Measurements from ENCODE around the gene BDH1.
A peak's percentile ranks its signal among the peaks of the same experiment; 100 is the strongest.
"Not testable (repeated sequence)": the region's sequence is repeated elsewhere in the genome, so short reads cannot be mapped to it uniquely, and the experiment has no call there.

The BDH1 gene

DNA sequence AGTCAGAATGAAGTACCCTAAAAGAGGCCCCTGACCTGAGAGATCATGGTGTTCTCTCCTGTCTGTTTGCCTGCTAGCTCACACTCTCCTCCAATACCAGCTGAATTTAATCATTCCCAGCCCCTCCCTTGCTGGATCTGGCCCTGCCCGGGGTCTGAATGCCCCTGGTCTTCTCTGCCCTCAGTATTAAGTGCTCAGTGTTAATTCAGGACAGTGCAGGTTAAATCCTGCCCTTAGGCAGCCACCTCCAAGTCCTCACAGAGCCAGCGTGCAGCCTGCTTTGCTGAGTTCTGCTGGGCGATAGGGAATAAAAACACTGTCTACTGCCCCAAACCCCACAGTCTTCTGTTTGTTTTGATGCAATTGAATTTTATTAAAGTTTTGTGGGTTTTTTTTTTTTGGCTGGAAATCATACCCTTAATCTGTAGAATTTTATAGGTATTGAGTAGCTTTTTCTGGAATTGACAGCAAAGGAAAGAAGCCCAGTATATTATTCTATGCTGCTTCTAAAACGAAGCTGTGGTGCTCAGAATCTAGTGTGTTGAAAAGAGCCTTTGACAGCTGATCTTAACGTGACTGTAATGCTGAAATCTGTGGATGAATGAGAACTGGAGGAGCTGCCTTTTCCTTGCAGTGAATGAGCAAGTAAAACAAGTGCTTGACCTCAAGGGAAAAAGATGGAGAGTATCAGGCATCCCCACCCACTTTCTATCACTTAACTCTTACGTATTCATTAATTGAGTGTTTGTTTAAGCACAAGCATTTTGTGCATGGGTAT, 12.3 kb upstream of the BDH1 start:
- no peak overlapping the region for H3K4me3 ChIP-seq (ENCODE audit: control insufficient read depth, low read depth, low read length)
- TF ChIP-seq, protein P1, sequence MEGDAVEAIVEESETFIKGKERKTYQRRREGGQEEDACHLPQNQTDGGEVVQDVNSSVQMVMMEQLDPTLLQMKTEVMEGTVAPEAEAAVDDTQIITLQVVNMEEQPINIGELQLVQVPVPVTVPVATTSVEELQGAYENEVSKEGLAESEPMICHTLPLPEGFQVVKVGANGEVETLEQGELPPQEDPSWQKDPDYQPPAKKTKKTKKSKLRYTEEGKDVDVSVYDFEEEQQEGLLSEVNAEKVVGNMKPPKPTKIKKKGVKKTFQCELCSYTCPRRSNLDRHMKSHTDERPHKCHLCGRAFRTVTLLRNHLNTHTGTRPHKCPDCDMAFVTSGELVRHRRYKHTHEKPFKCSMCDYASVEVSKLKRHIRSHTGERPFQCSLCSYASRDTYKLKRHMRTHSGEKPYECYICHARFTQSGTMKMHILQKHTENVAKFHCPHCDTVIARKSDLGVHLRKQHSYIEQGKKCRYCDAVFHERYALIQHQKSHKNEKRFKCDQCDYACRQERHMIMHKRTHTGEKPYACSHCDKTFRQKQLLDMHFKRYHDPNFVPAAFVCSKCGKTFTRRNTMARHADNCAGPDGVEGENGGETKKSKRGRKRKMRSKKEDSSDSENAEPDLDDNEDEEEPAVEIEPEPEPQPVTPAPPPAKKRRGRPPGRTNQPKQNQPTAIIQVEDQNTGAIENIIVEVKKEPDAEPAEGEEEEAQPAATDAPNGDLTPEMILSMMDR (conservative IDR thresholded peaks at IDR 0.05; ENCODE audit: control insufficient read depth, insufficient read depth, low read depth, low read length): no peak
- DNase-seq (ENCODE audit: low read depth): no peak

DNA sequence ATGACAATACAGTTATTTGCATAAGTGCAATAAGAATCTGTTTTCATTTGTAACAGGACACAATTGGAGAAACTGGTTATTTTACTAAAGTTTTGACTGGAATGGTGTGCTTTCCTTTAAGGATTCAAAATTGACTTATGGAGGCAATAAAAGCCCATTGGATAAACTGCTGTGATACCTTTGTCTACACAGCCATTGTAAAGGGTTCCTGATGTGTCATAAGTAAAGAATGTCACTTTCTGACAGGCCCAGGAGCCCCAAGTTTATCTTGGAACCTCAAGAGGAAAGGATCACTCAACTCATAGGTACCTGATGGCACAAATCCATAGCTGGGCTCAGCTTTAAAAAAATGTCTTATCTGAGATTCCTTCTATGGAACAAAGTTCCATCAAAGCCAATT, 10.4 kb upstream of the BDH1 start:
- not testable (repeated sequence) for H3K4me3 ChIP-seq (ENCODE audit: control insufficient read depth, low read depth, low read length); DNase-seq (ENCODE audit: low read depth)

DNA sequence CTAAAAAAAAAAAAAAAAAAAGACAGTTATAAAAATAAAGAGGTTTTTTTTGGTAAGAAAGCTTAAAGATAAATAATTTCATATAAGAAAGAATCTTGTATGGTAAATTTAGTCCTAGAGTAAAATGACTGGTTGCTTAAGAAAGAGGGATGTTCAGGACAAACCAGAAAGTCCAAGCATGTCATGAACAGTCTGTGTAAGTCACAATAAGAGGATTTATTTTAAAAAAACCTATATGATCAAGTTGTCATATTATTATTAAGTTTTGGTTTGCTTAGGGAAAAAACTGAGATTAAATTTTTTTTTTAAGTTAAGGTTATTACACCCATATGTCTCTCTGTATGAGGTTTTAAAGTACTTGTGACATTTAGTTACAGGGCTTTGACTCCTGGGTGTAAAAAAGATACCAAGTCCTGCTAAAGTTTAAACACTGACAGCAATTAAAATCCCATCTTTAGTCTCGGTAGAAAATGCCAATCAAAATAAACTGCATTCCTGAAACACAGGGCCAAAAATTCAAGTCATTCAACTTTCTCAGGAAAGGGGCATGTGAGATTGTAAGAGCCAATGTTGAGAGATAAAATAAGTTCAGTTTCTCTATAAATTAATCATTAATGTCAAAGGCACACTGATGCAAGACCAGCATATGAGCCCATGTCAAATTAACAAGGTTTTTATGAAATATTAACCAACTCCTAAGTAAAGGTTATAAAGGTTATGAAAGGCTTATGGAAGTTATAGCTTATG, 8.5 kb upstream of the BDH1 start:
- H3K4me3 ChIP-seq (ENCODE audit: control insufficient read depth, low read depth, low read length): no peak overlapping the region
- TF ChIP-seq, protein P1 (conservative IDR thresholded peaks at IDR 0.05; ENCODE audit: control insufficient read depth, insufficient read depth, low read depth, low read length): no peak
- peak; percentile 16 for DNase-seq (ENCODE audit: low read depth)

DNA sequence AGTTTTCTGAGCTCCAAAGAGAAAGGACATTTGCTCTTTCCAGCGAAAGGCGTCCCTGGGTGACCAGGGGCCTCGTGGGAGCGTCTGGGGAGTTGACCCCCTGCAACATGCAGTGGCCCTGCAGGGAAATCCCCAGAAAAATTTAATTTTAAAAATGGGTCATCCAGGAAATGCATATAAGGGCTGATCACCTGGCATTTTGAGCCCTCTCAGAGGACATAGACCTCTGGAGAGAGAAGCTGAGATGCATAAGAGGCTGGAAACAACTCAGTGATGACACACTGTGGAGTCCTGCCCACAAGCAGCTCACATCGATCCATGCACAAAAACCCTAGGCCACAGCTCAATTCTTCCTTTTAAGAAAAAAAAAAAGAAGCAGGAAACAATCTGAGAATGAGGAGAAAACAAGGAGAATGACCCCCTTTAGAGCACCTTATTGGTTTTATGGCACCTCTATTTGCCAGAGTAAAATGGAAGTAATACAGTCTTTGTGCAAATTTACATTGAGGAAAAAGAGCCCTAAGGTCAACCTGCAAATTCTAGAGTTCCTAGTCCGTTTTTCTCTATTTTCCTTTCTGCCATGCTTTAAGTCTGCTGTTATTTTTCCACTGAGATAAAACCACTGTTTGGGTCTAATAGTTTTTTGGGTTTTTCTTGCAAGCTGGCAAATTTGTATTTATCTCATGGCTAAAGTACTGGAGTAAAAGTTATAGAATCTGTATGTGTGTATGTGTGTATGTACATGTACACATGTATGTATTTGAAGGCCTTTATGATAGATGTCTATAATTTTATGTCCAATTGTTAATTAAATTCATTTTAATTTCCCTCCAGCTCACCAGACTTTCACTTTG, 6.9 kb upstream of the BDH1 start:
- TF ChIP-seq, protein P1 (conservative IDR thresholded peaks at IDR 0.05; ENCODE audit: control insufficient read depth, insufficient read depth, low read depth, low read length): no peak
- DNase-seq (ENCODE audit: low read depth): no peak
- H3K4me3 ChIP-seq (ENCODE audit: control insufficient read depth, low read depth, low read length): no peak overlapping the region

DNA sequence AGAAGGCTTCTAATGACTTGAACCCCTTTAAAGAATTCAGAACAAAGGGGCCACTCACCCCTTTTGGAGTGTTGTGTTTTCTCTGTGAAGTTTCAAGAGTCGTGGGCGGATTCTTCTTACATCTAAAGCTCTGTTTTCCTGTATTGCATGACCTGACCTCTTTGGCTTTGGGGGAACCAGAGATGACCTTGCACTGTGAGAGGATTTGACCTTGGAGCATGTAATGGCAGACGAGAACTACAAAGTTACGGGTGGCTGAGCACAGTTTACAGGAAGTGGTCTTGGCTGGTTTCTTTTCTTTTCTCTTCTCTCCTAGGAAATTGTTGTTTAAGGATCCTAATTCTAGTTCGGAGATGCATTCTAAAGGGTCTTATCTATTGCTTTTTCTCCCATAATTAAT, 6.2 kb upstream of the BDH1 start:
- no peak overlapping the region for H3K4me3 ChIP-seq (ENCODE audit: control insufficient read depth, low read depth, low read length)
- TF ChIP-seq, protein P1 (conservative IDR thresholded peaks at IDR 0.05; ENCODE audit: control insufficient read depth, insufficient read depth, low read depth, low read length): no peak
- DNase-seq (ENCODE audit: low read depth): no peak

DNA sequence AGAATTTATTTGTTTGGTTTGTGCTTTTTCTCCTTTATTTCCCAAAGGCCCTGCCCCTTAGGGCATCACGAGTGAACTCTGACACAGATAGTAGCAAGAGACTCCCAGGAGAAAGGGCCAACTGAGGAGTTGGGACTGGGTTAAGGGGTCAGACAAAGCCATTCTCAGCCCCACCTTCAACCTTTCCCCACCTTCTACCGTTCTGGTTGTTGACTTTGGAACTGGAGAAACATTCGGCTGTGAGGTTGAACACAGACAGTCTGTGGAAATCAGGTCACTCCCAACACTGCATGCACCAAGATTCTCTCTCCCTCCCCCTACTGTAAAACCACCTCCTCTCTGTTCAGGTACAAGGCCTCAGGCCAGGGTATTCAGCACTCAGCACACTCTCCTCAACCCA, 3.9 kb upstream of the BDH1 start:
- DNase-seq (ENCODE audit: low read depth): no peak
- TF ChIP-seq, protein P1 (conservative IDR thresholded peaks at IDR 0.05; ENCODE audit: control insufficient read depth, insufficient read depth, low read depth, low read length): no peak
- H3K4me3 ChIP-seq (ENCODE audit: control insufficient read depth, low read depth, low read length): no peak overlapping the region
